Parathyroid adenoma (tissue), 2 donors: ENCODE results near the gene ZMYND8.

Experiments used
- H2AFZ ChIP-seq: fragments of 300-600 bp; sonication (generic); one replicate; pipeline ENCODE4 v1.7.0; 2017; ENCODE audit warnings: antibody characterized with exemption, mild to moderate bottlenecking
- H3K27ac ChIP-seq: fragments of 300-600 bp; sonication (generic); one replicate; pipeline ENCODE4 v1.7.0; 2017
- H3K27me3 ChIP-seq: fragments of 300-600 bp; sonication (generic); one replicate; pipeline ENCODE4 v1.7.0; 2017; ENCODE audit warnings: low read length; ENCODE audit not compliant: control insufficient read depth, insufficient read depth
- H3K36me3 ChIP-seq: fragments of 300-600 bp; sonication (generic); one replicate; pipeline ENCODE4 v1.7.0; 2017; ENCODE audit warnings: low read length; ENCODE audit not compliant: control insufficient read depth, insufficient read depth
- H3K4me1 ChIP-seq: fragments of 300-600 bp; sonication (generic); one replicate; pipeline ENCODE4 v1.7.0; 2017; ENCODE audit warnings: control low read depth
- H3K4me2 ChIP-seq: fragments of 300-600 bp; sonication (generic); one replicate; pipeline ENCODE4 v1.7.0; 2017; ENCODE audit warnings: low read length
- H3K4me3 ChIP-seq: fragments of 300-600 bp; sonication (generic); one replicate; pipeline ENCODE4 v1.7.0; 2017; ENCODE audit warnings: low read depth, low read length
- H3K79me2 ChIP-seq: fragments of 300-600 bp; sonication (generic); one replicate; pipeline ENCODE4 v1.7.0; 2017; ENCODE audit warnings: control low read depth
- H3K9ac ChIP-seq: fragments of 300-600 bp; sonication (generic); one replicate; pipeline ENCODE4 v1.7.0; 2017; ENCODE audit warnings: mild to moderate bottlenecking
- H3K9me3 ChIP-seq: fragments of 300-600 bp; sonication (generic); one replicate; pipeline ENCODE4 v1.7.0; 2017; ENCODE audit warnings: low read length; ENCODE audit not compliant: control insufficient read depth
- CTCF ChIP-seq: fragments of 300-600 bp; sonication (generic); IDR thresholded peaks from one replicate; pipeline ENCODE4 v1.7.0; 2017; ENCODE audit warnings: antibody characterized with exemption, mild to moderate bottlenecking
- donor health status: primary hyperparathyroidism.

The ZMYND8 gene

GRCh38 chr20:47253872-47254271 lies 102.6 kb downstream of the ZMYND8 start:
- Histone ChIP-seq H3K4me1 (peaks cover 9% of the 10 kb centered on the region), H2AFZ (no peak overlapping the region), H3K9me3 (no peaks in the 10 kb centered on the region), H3K79me2 (peaks cover 17% of the 10 kb centered on the region), H3K4me2 (no peak overlapping the region), H3K27ac (peak overlapping the region; percentile 21), H3K4me3 (no peak overlapping the region), H3K36me3 (no peaks in the 10 kb centered on the region), H3K9ac (no peak overlapping the region), H3K27me3 (no peaks in the 10 kb centered on the region)
- no peak for TF ChIP-seq CTCF

- peaks cover 5% of the 10 kb centered on the region for H3K4me1 ChIP-seq
- no peaks in the 10 kb centered on the region for H3K9me3 ChIP-seq
- no peak overlapping the region for H3K4me2 ChIP-seq
- H3K27me3 ChIP-seq, result no peaks in the 10 kb centered on the region
- no peak overlapping the region for H3K27ac ChIP-seq
- H3K36me3 ChIP-seq, result no peaks in the 10 kb centered on the region
- H3K9ac ChIP-seq, result no peak overlapping the region
- TF ChIP-seq CTCF, result no peak
- no peak overlapping the region for H2AFZ ChIP-seq
- H3K79me2 ChIP-seq, result peaks cover 19% of the 10 kb centered on the region
- no peak overlapping the region for H3K4me3 ChIP-seq
These were observed 103.6 kb downstream of the ZMYND8 start for GRCh38 chr20:47252879-47253307.

GRCh38 chr20:47251154-47252020 lies 105.1 kb downstream of the ZMYND8 start:
- TF ChIP-seq CTCF, result no peak
- H3K36me3 ChIP-seq, result no peaks in the 10 kb centered on the region
- H3K9ac ChIP-seq, result no peak overlapping the region
- H3K4me1 ChIP-seq, result peaks cover 5% of the 10 kb centered on the region
- H3K9me3 ChIP-seq, result no peaks in the 10 kb centered on the region
- no peak overlapping the region for H3K4me2 ChIP-seq
- H3K4me3 ChIP-seq, result no peak overlapping the region
- H3K27ac ChIP-seq, result no peak overlapping the region
- no peak overlapping the region for H2AFZ ChIP-seq
- peaks cover 15% of the 10 kb centered on the region for H3K79me2 ChIP-seq
- no peaks in the 10 kb centered on the region for H3K27me3 ChIP-seq

- no peaks in the 10 kb centered on the region for H3K27me3 ChIP-seq
- no peak overlapping the region for H3K4me3 ChIP-seq
- no peaks in the 10 kb centered on the region for H3K9me3 ChIP-seq
- TF ChIP-seq CTCF, result no peak
- H3K9ac ChIP-seq, result no peak overlapping the region
- H3K4me2 ChIP-seq, result no peak overlapping the region
- H3K36me3 ChIP-seq, result no peaks in the 10 kb centered on the region
- no peak overlapping the region for H2AFZ ChIP-seq
- H3K27ac ChIP-seq, result no peak overlapping the region
- peaks cover 5% of the 10 kb centered on the region for H3K4me1 ChIP-seq
- peaks cover 15% of the 10 kb centered on the region for H3K79me2 ChIP-seq
These were observed 106.1 kb downstream of the ZMYND8 start for GRCh38 chr20:47250360-47250759.

GRCh38 chr20:47249913-47250312 lies 106.6 kb downstream of the ZMYND8 start:
- Histone ChIP-seq H2AFZ (no peak overlapping the region), H3K9ac (no peak overlapping the region), H3K79me2 (peaks cover 15% of the 10 kb centered on the region), H3K9me3 (no peaks in the 10 kb centered on the region), H3K4me2 (no peak overlapping the region), H3K27ac (no peak overlapping the region), H3K4me3 (no peak overlapping the region), H3K36me3 (no peaks in the 10 kb centered on the region), H3K4me1 (peaks cover 5% of the 10 kb centered on the region), H3K27me3 (no peaks in the 10 kb centered on the region)
- no peak for TF ChIP-seq CTCF
